Fibroblast of skin of scalp (primary cell): ENCODE data around the gene SF3A2.

Source experiments
- DNase-seq: peaks from one replicate; pipeline ENCODE4 v3.0.0-alpha.2; 2013

The SF3A2 gene

GRCh38 chr19:2207991-2208860 is 28.4 kb upstream of the SF3A2 start:
- peak; percentile 89 for DNase-seq

GRCh38 chr19:2208975-2209374 is 27.6 kb upstream of the SF3A2 start:
- DNase-seq, result no peak

GRCh38 chr19:2209408-2209807 is 27.2 kb upstream of the SF3A2 start:
- no peak for DNase-seq

GRCh38 chr19:2210206-2210605 is 26.4 kb upstream of the SF3A2 start:
- no peak for DNase-seq

GRCh38 chr19:2210987-2211740 is 25.5 kb upstream of the SF3A2 start:
- no peak for DNase-seq

GRCh38 chr19:2212861-2213711 is 23.5 kb upstream of the SF3A2 start:
- no peak for DNase-seq

GRCh38 chr19:2213799-2214198 is 22.8 kb upstream of the SF3A2 start:
- DNase-seq, result no peak

- no peak for DNase-seq
These were observed 22.4 kb upstream of the SF3A2 start for GRCh38 chr19:2214251-2214650.

GRCh38 chr19:2215281-2215751 is 21.3 kb upstream of the SF3A2 start:
- no peak for DNase-seq

GRCh38 chr19:2216361-2217225 is 20.0 kb upstream of the SF3A2 start:
- DNase-seq, result no peak

GRCh38 chr19:2217591-2217990 is 19.0 kb upstream of the SF3A2 start:
- no peak for DNase-seq

- no peak for DNase-seq
These were observed 16.9 kb upstream of the SF3A2 start for GRCh38 chr19:2219726-2220125.

GRCh38 chr19:2221250-2221831 is 15.3 kb upstream of the SF3A2 start:
- no peak for DNase-seq

- DNase-seq, result no peak
These were observed 14.7 kb upstream of the SF3A2 start for GRCh38 chr19:2221918-2222317.

- no peak for DNase-seq
These were observed 13.2 kb upstream of the SF3A2 start for GRCh38 chr19:2223391-2223790.

GRCh38 chr19:2223959-2224358 is 12.7 kb upstream of the SF3A2 start:
- DNase-seq, result no peak

- DNase-seq, result no peak
These were observed 11.8 kb upstream of the SF3A2 start for GRCh38 chr19:2224754-2225349.

- DNase-seq, result no peak
These were observed 11.1 kb upstream of the SF3A2 start for GRCh38 chr19:2225415-2226050.

- DNase-seq, result no peak
These were observed 10.4 kb upstream of the SF3A2 start for GRCh38 chr19:2226051-2226839.
